ENCODE measurements around the gene NUBP2.
"Not testable (repeated sequence)": the region's sequence is repeated elsewhere in the genome, so short reads cannot be mapped to it uniquely, and the experiment has no call there.

Gene NUBP2

GRCh38 chr16:1791943-1792812 lies 9.4 kb downstream of the NUBP2 start:
- Histone ChIP-seq H3K27me3 (replicated peaks; ENCODE audit: control insufficient read depth, insufficient read depth, low read length) (no peaks in the 10 kb centered on the region), H3K4me3 (replicated peaks; ENCODE audit: low read depth, low read length) (no peak overlapping the region), H3K36me3 (ENCODE audit: control insufficient read depth, insufficient read depth, low read length) (peaks cover 8% of the 10 kb centered on the region)
- peak; percentile 15 for DNase-seq (ENCODE audit: extremely low read depth, insufficient read length)
- TF ChIP-seq, protein P1, sequence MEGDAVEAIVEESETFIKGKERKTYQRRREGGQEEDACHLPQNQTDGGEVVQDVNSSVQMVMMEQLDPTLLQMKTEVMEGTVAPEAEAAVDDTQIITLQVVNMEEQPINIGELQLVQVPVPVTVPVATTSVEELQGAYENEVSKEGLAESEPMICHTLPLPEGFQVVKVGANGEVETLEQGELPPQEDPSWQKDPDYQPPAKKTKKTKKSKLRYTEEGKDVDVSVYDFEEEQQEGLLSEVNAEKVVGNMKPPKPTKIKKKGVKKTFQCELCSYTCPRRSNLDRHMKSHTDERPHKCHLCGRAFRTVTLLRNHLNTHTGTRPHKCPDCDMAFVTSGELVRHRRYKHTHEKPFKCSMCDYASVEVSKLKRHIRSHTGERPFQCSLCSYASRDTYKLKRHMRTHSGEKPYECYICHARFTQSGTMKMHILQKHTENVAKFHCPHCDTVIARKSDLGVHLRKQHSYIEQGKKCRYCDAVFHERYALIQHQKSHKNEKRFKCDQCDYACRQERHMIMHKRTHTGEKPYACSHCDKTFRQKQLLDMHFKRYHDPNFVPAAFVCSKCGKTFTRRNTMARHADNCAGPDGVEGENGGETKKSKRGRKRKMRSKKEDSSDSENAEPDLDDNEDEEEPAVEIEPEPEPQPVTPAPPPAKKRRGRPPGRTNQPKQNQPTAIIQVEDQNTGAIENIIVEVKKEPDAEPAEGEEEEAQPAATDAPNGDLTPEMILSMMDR (IDR thresholded peaks at IDR 0.05; ENCODE audit: insufficient read depth, low read length, poor library complexity, severe bottlenecking) = no peak

- DNase-seq (ENCODE audit: extremely low read depth, insufficient read length) = no peak
- Histone ChIP-seq H3K27me3 (replicated peaks; ENCODE audit: control insufficient read depth, insufficient read depth, low read length) (no peaks in the 10 kb centered on the region), H3K4me3 (replicated peaks; ENCODE audit: low read depth, low read length) (no peak overlapping the region), H3K36me3 (ENCODE audit: control insufficient read depth, insufficient read depth, low read length) (peaks cover 8% of the 10 kb centered on the region)
- TF ChIP-seq, protein P1 (IDR thresholded peaks at IDR 0.05; ENCODE audit: insufficient read depth, low read length, poor library complexity, severe bottlenecking) = no peak
These were observed 10.2 kb downstream of the NUBP2 start for GRCh38 chr16:1792836-1793577.

DNA sequence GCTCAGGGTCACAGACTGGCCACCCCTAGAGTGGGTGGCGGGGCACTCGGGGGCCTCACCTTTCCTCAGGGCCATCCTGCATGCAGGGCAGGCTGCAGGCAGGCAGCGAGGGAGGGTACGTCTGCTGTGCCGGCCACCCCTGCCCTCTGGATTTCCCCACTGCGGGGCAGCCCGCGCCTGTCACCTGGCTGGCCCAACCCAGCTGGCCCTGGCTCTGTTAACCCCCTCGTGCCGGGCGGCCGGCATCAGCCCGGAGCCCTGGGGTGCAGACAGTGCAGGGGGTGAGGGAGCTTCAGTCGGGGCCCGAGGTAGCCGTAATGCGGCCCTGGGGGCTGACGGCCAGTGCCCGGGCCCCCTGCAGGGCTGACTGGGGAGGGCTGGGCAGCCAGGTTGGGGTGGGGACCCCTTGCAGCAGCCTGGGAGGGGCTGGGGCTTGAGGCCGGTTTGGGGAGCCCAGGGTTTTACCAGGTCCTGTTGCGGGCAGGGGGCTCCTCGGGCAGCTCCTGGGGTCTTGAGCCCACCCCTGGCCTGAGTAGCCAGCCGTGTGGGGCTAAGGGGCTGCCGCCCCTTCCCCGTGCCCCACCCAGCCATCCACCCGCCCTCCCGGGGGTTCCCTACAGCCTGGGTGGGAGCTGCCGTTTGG lies 10.9 kb downstream of the NUBP2 start, which contains the start of gene IGFALS:
TSS of gene IGFALS (minus strand) at position 128 of the 643 bp plus-strand sequence. CDS start at position 75, 53 bp downstream.
- Histone ChIP-seq H3K36me3 (ENCODE audit: control insufficient read depth, insufficient read depth, low read length) (peaks cover 3% of the 10 kb centered on the region), H3K4me3 (replicated peaks; ENCODE audit: low read depth, low read length) (no peak within 1 kb of the TSS), H3K27me3 (replicated peaks; ENCODE audit: control insufficient read depth, insufficient read depth, low read length) (no peaks in the 10 kb centered on the region)
- DNase-seq (ENCODE audit: extremely low read depth, insufficient read length) = no peak
- TF ChIP-seq, protein P1 (IDR thresholded peaks at IDR 0.05; ENCODE audit: insufficient read depth, low read length, poor library complexity, severe bottlenecking) = no peak

GRCh38 chr16:1794221-1794871 lies 11.6 kb downstream of the NUBP2 start:
- TF ChIP-seq, protein P1 (IDR thresholded peaks at IDR 0.05; ENCODE audit: insufficient read depth, low read length, poor library complexity, severe bottlenecking) = no peak
- no peak overlapping the region for H3K4me3 ChIP-seq (replicated peaks; ENCODE audit: low read depth, low read length)
- DNase-seq (ENCODE audit: extremely low read depth, insufficient read length) = peak; percentile 7
- peaks cover 3% of the 10 kb centered on the region for H3K36me3 ChIP-seq (ENCODE audit: control insufficient read depth, insufficient read depth, low read length)
- H3K27me3 ChIP-seq (replicated peaks; ENCODE audit: control insufficient read depth, insufficient read depth, low read length) = no peaks in the 10 kb centered on the region

GRCh38 chr16:1794908-1795666 lies 12.3 kb downstream of the NUBP2 start:
- no peaks in the 10 kb centered on the region for H3K27me3 ChIP-seq (replicated peaks; ENCODE audit: control insufficient read depth, insufficient read depth, low read length)
- no peak for DNase-seq (ENCODE audit: extremely low read depth, insufficient read length)
- TF ChIP-seq, protein P1 (IDR thresholded peaks at IDR 0.05; ENCODE audit: insufficient read depth, low read length, poor library complexity, severe bottlenecking) = no peak
- H3K36me3 ChIP-seq (ENCODE audit: control insufficient read depth, insufficient read depth, low read length) = peaks cover 3% of the 10 kb centered on the region
- H3K4me3 ChIP-seq (replicated peaks; ENCODE audit: low read depth, low read length) = no peak overlapping the region

- not testable (repeated sequence) for H3K36me3 ChIP-seq (ENCODE audit: control insufficient read depth, insufficient read depth, low read length); DNase-seq (ENCODE audit: extremely low read depth, insufficient read length); H3K27me3 ChIP-seq (replicated peaks; ENCODE audit: control insufficient read depth, insufficient read depth, low read length); H3K4me3 ChIP-seq (replicated peaks; ENCODE audit: low read depth, low read length)
These were observed 16.5 kb downstream of the NUBP2 start for GRCh38 chr16:1799263-1799662.
